SK-N-SH (cell line): Measurements from ENCODE around the gene NMNAT1. TPM values are rescaled to one million over a fixed set of nuclear protein-coding genes. Genes with fewer than 3 reads are reported as not detected.

Experiments
- CTCF ChIA-PET: fragments of 300-600, 350-600 bp; formaldehyde crosslinking; extraction: SDS; loops from one replicate; lab custom pipeline; 2021; lab: Yijun Ruan, JAX
- POLR2A ChIA-PET: fragments of 350-600 bp; sonication (Branson Sonifier 250); formaldehyde crosslinking; extraction: SDS; loops from one replicate; lab custom pipeline; 2020; ENCODE audit warnings: antibody characterized with exemption, inconsistent platforms; lab: Yijun Ruan, JAX
- DNase-seq: peaks from one replicate; pipeline ENCODE4 v3.0.0; 2012
- H2AFZ ChIP-seq: fragments of 200-600 bp; sonication (generic); 2 replicates; pipeline ENCODE4 v1.8.1; 2016; ENCODE audit warnings: antibody characterized with exemption, mild to moderate bottlenecking, low read depth
- H3F3A ChIP-seq: fragments of 200-600 bp; sonication (generic); replicated peaks from 2 replicates; pipeline ENCODE3; 2016; ENCODE audit warnings: antibody characterized with exemption, mild to moderate bottlenecking; ENCODE audit not compliant: insufficient read depth
- H3K27ac ChIP-seq, 2 experiments: fragments of 200-500 bp in 1 of 2; fragments of 200-600 bp in 1 of 2; sonication (Bioruptor generic) in 1 of 2; sonication (generic), shearing (Covaris generic) in 1 of 2; 2 replicates each; pipeline versions ENCODE4 v1.5.1 to v1.6.1; 2014 to 2016; ENCODE audit warnings: low read depth in 2 of 2, inconsistent platforms in 1 of 2, low read length in 1 of 2, mild to moderate bottlenecking in 1 of 2, mixed read lengths in 1 of 2
- H3K27me3 ChIP-seq: fragments of 200-600 bp; sonication (generic), shearing (Covaris generic); 2 replicates; pipeline ENCODE4 v1.6.1; 2016; ENCODE audit warnings: mixed run types; ENCODE audit not compliant: insufficient read depth
- H3K36me3 ChIP-seq, 2 experiments: fragments of 200-500 bp in 1 of 2; fragments of 200-600 bp in 1 of 2; sonication (Bioruptor generic) in 1 of 2; sonication (generic) in 1 of 2; replicated peaks in 1 of 2; 2 replicates each; pipeline versions ENCODE3 to v1.5.1; 2014 to 2016; ENCODE audit warnings: low read length in 1 of 2, mild to moderate bottlenecking in 1 of 2; ENCODE audit not compliant: insufficient read depth in 2 of 2, control insufficient read depth in 1 of 2
- H3K4me1 ChIP-seq, 2 experiments: fragments of 200-500 bp in 1 of 2; fragments of 200-600 bp in 1 of 2; sonication (Bioruptor generic) in 1 of 2; sonication (generic), shearing (Covaris generic) in 1 of 2; 2 replicates each; pipeline versions ENCODE4 v1.5.1 to v1.6.1; 2014 to 2016; ENCODE audit warnings: low read depth in 1 of 2, low read length in 1 of 2, mixed run types in 1 of 2; ENCODE audit not compliant: insufficient read depth in 2 of 2, control insufficient read depth in 1 of 2
- H3K4me2 ChIP-seq: fragments of 200-600 bp; sonication (generic), shearing (Covaris generic); 2 replicates; pipeline ENCODE4 v1.6.1; 2017; ENCODE audit warnings: mixed run types
- H3K4me3 ChIP-seq, 2 experiments: fragments of 200-500 bp in 1 of 2; fragments of 200-600 bp in 1 of 2; sonication (Bioruptor generic) in 1 of 2; sonication (generic), shearing (Covaris generic) in 1 of 2; 2 replicates each; pipeline versions ENCODE4 v1.5.1 to v1.8.1; 2014 to 2016; ENCODE audit warnings: low read depth in 2 of 2, inconsistent platforms in 1 of 2, low read length in 1 of 2, mild to moderate bottlenecking in 1 of 2, mixed read lengths in 1 of 2, moderate library complexity in 1 of 2
- H3K79me2 ChIP-seq: fragments of 200-600 bp; sonication (generic); 2 replicates; pipeline ENCODE4 v1.8.1; 2017; ENCODE audit warnings: mild to moderate bottlenecking; ENCODE audit not compliant: insufficient read depth
- H3K9ac ChIP-seq: fragments of 200-600 bp; sonication (generic); 2 replicates; pipeline ENCODE4 v1.6.1; 2017; ENCODE audit warnings: mixed run types
- H3K9me2 ChIP-seq: fragments of 200-600 bp; sonication (generic); 2 replicates; pipeline ENCODE4 v1.6.1; 2017; ENCODE audit warnings: mixed run types
- H3K9me3 ChIP-seq: fragments of 200-600 bp; sonication (generic); 2 replicates; pipeline ENCODE4 v1.6.1; 2017; ENCODE audit warnings: mixed run types, mild to moderate bottlenecking, moderate library complexity
- H4K20me1 ChIP-seq: fragments of 200-600 bp; sonication (generic); 2 replicates; pipeline ENCODE4 v1.6.1; 2017; ENCODE audit warnings: mild to moderate bottlenecking, mixed run types; ENCODE audit not compliant: insufficient read depth
- FOXM1 ChIP-seq: IDR thresholded peaks from 2 replicates; pipeline ENCODE4 v1.4.0; 2012; ENCODE audit warnings: low read depth, mild to moderate bottlenecking
- GABPA ChIP-seq: IDR thresholded peaks from 2 replicates; pipeline ENCODE4 v1.4.0; 2012; ENCODE audit warnings: low read depth, mild to moderate bottlenecking
- JUND ChIP-seq: IDR thresholded peaks from 2 replicates; pipeline ENCODE4 v1.4.0; 2012
- MAX ChIP-seq: IDR thresholded peaks from 2 replicates; pipeline ENCODE4 v1.4.0; 2012; ENCODE audit warnings: low read depth
- MXI1 ChIP-seq: IDR thresholded peaks from 2 replicates; pipeline ENCODE4 v1.6.1; 2012; ENCODE audit warnings: mild to moderate bottlenecking, low read depth, low read length, improper control_type of control experiment
- NFIC ChIP-seq: IDR thresholded peaks from 2 replicates; pipeline ENCODE4 v1.4.0; 2012; ENCODE audit warnings: borderline replicate concordance
- RCOR1 ChIP-seq: fragments of 150-350 bp; IDR thresholded peaks from 2 replicates; pipeline ENCODE4 v1.6.1; 2017; ENCODE audit warnings: antibody characterized with exemption, low read length
- RFX5 ChIP-seq: IDR thresholded peaks from 2 replicates; pipeline ENCODE4 v1.6.1; 2012; ENCODE audit warnings: mild to moderate bottlenecking, improper control_type of control experiment, low read length
- TAF1 ChIP-seq: IDR thresholded peaks from 2 replicates; pipeline ENCODE4 v1.6.1; 2012; ENCODE audit warnings: low read depth, mild to moderate bottlenecking, low read length, moderate library complexity, borderline replicate concordance
- TEAD4 ChIP-seq: IDR thresholded peaks from 2 replicates; pipeline ENCODE4 v1.4.0; 2012; ENCODE audit warnings: mild to moderate bottlenecking, borderline replicate concordance; ENCODE audit not compliant: insufficient read depth
- USF1 ChIP-seq: IDR thresholded peaks from 2 replicates; pipeline ENCODE4 v1.4.0; 2012; ENCODE audit warnings: low read depth, borderline replicate concordance
- YY1 ChIP-seq: IDR thresholded peaks from 2 replicates; pipeline ENCODE4 v1.4.0; 2012; ENCODE audit warnings: low read depth, mild to moderate bottlenecking
- WGBS: methylation state at CpG from one replicate; pipeline ENCODE4 v1.1.6; 2017; ENCODE audit warnings: low lambda C conversion rate; 5-methylcytosine and 5-hydroxymethylcytosine counted together
- polyA plus RNA-seq, 3 experiments: library from polyadenylated mRNA; depleted of rRNA; stranded (reverse); fragments of >200 nt; gene quantifications; 2 replicates each; pipeline ENCODE4 v1.2.3, GENCODE V29; 2012
- TF ChIP-seq, protein P1 (sequence below): fragments of 200-600 bp; sonication (generic); IDR thresholded peaks from 2 replicates; pipeline ENCODE4 v1.6.1; 2017; ENCODE audit warnings: antibody characterized with exemption, mild to moderate bottlenecking, moderate library complexity

NMNAT1 gene
- polyA plus RNA-seq, 1 of the 3 experiments (the other 2 are of a cell fraction), result 7.0 TPM

GRCh38 chr1:9989773-9990172 is 46.5 kb downstream of the NMNAT1 start:
- ChIA-PET POLR2A (interaction anchor here (0.6 kb wide), 1 partner anchor 131 kb away, joined by 3 read pairs; no protein-coding TSS in a partner anchor), CTCF (no interaction called here)
- H3K79me2 ChIP-seq, result no peaks in the 10 kb centered on the region

GRCh38 chr1:9990944-9991343 is 47.7 kb downstream of the NMNAT1 start:
- Histone ChIP-seq H3K27ac (no peak overlapping the region), H3K9me3 (no peaks in the 10 kb centered on the region), H2AFZ (no peak overlapping the region), H4K20me1 (no peaks in the 10 kb centered on the region), H3K4me3 (no peak overlapping the region), H3K27me3 (no peaks in the 10 kb centered on the region), H3K79me2 (no peaks in the 10 kb centered on the region), H3K4me2 (no peak overlapping the region), H3F3A (no peaks in the 10 kb centered on the region), H3K9me2 (no peaks in the 10 kb centered on the region), H3K4me1 (no peaks in the 10 kb centered on the region), H3K9ac (no peak overlapping the region)
- 61% methylated on average over 2 of the region's 2 CpGs for WGBS
- DNase-seq, result no peak
- CTCF ChIA-PET, result interaction anchor here (1.3 kb wide), 1 partner anchor 30 kb away, joined by 3 read pairs; no protein-coding TSS in a partner anchor
- POLR2A ChIA-PET, result no interaction called here
- no peak for TF ChIP-seq RFX5
- TF ChIP-seq NFIC, result no peak
- no peak for TF ChIP-seq MXI1
- TF ChIP-seq, all 33 proteins: peak for 0
- no peaks in the 10 kb centered on the region for H3K36me3 ChIP-seq

More at GRCh38 chr1:9989773-9990172, 46.5 kb downstream of the NMNAT1 start:
- Histone ChIP-seq H4K20me1 (no peaks in the 10 kb centered on the region), H3K9ac (no peak overlapping the region), H3K9me2 (no peaks in the 10 kb centered on the region), H3K27ac (no peak overlapping the region)
- no peak for DNase-seq
- TF ChIP-seq FOXM1, result no peak
- no peak for TF ChIP-seq TEAD4
- TF ChIP-seq JUND, result no peak
- TF ChIP-seq MAX, result no peak
- no peak for TF ChIP-seq GABPA
- no peak for TF ChIP-seq RCOR1
- TF ChIP-seq TAF1, result no peak
- TF ChIP-seq YY1, result no peak
- TF ChIP-seq, all 33 proteins: peak for 0
- Histone ChIP-seq H3K36me3 (no peaks in the 10 kb centered on the region), H3K9me3 (no peaks in the 10 kb centered on the region), H3F3A (no peaks in the 10 kb centered on the region), H3K4me3 (no peak overlapping the region), H3K4me1 (no peaks in the 10 kb centered on the region), H3K27me3 (no peaks in the 10 kb centered on the region), H3K4me2 (no peak overlapping the region), H2AFZ (no peak overlapping the region)
- 78% methylated on average over 5 of the region's 5 CpGs for WGBS

DNA sequence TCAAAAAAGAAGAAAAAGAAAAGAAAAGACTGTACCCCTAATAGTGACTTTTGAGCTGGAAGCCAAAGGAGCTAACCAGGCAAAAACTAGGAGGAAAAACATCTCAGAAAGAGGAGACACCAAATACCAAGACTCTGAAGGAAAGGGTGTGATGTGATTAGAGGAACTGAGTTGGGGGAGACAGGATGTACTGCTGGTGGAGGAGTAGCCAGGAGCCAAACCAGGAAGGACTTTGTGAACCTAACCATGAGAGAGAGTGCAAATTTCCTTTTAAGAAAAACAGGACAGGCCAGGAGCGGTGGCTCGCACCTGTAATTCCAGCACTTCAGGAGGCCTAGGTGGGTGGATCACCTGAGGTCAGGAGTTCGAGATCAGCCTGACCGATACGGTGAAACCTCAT is 49.6 kb downstream of the NMNAT1 start:
- WGBS, result 88% methylated on average over 5 of the region's 5 CpGs
- no peak overlapping the region for H3K4me2 ChIP-seq
- DNase-seq, result no peak
- no peak overlapping the region for H2AFZ ChIP-seq
- H3F3A ChIP-seq, result no peaks in the 10 kb centered on the region
- no peak overlapping the region for H3K9ac ChIP-seq
- H3K27me3 ChIP-seq, result peaks cover 5% of the 10 kb centered on the region; the same call in 1 of the 2 replicates
- no peak overlapping the region for H3K4me3 ChIP-seq
- POLR2A ChIA-PET, result no interaction called here
- no peaks in the 10 kb centered on the region for H3K36me3 ChIP-seq
- CTCF ChIA-PET, result interaction anchor here (0.6 kb wide), 2 partner anchors 41 to 274 kb away, joined by 3 read pairs; no protein-coding TSS in a partner anchor
- H3K9me2 ChIP-seq, result no peaks in the 10 kb centered on the region
- no peak overlapping the region for H3K27ac ChIP-seq
- no peaks in the 10 kb centered on the region; a peak in 1 of 4 replicates for H3K4me1 ChIP-seq
- no peaks in the 10 kb centered on the region for H4K20me1 ChIP-seq
- TF ChIP-seq FOXM1 (no peak), NFIC (no peak), USF1 (no peak)
- TF ChIP-seq, protein P1, sequence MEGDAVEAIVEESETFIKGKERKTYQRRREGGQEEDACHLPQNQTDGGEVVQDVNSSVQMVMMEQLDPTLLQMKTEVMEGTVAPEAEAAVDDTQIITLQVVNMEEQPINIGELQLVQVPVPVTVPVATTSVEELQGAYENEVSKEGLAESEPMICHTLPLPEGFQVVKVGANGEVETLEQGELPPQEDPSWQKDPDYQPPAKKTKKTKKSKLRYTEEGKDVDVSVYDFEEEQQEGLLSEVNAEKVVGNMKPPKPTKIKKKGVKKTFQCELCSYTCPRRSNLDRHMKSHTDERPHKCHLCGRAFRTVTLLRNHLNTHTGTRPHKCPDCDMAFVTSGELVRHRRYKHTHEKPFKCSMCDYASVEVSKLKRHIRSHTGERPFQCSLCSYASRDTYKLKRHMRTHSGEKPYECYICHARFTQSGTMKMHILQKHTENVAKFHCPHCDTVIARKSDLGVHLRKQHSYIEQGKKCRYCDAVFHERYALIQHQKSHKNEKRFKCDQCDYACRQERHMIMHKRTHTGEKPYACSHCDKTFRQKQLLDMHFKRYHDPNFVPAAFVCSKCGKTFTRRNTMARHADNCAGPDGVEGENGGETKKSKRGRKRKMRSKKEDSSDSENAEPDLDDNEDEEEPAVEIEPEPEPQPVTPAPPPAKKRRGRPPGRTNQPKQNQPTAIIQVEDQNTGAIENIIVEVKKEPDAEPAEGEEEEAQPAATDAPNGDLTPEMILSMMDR, result no peak
- no peaks in the 10 kb centered on the region for H3K79me2 ChIP-seq
- H3K9me3 ChIP-seq, result no peaks in the 10 kb centered on the region
